ENCODE results near the gene RNASE7.

GRCh38 chr14:21063479-21063878 is 21.3 kb downstream of the RNASE7 start:
- TF ChIP-seq, protein P1, sequence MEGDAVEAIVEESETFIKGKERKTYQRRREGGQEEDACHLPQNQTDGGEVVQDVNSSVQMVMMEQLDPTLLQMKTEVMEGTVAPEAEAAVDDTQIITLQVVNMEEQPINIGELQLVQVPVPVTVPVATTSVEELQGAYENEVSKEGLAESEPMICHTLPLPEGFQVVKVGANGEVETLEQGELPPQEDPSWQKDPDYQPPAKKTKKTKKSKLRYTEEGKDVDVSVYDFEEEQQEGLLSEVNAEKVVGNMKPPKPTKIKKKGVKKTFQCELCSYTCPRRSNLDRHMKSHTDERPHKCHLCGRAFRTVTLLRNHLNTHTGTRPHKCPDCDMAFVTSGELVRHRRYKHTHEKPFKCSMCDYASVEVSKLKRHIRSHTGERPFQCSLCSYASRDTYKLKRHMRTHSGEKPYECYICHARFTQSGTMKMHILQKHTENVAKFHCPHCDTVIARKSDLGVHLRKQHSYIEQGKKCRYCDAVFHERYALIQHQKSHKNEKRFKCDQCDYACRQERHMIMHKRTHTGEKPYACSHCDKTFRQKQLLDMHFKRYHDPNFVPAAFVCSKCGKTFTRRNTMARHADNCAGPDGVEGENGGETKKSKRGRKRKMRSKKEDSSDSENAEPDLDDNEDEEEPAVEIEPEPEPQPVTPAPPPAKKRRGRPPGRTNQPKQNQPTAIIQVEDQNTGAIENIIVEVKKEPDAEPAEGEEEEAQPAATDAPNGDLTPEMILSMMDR (conservative IDR thresholded peaks at IDR 0.05; ENCODE audit: low read length): no peak
- no peak for TF ChIP-seq EZH2phosphoT487 (IDR thresholded peaks at IDR 0.05; ENCODE audit: borderline replicate concordance, low read depth, low read length)

Data from OCI-LY7 (cell line).